GM19351 (cell line): Measurements from ENCODE around the gene SLC25A19.
"Not testable (repeated sequence)": the region's sequence is repeated elsewhere in the genome, so short reads cannot be mapped to it uniquely, and the experiment has no call there.

Experiments used
- ATAC-seq: cut with Tn5 transposase; IDR thresholded peaks from one replicate; pipeline ENCODE4 v1.9.1; 2021; ENCODE audit warnings: mild to moderate bottlenecking, moderate library complexity; ENCODE audit not compliant: unreplicated experiment

The SLC25A19 gene

GRCh38 chr17:75267411-75268232 lies 21.6 kb downstream of the SLC25A19 start:
- no peak for ATAC-seq

DNA sequence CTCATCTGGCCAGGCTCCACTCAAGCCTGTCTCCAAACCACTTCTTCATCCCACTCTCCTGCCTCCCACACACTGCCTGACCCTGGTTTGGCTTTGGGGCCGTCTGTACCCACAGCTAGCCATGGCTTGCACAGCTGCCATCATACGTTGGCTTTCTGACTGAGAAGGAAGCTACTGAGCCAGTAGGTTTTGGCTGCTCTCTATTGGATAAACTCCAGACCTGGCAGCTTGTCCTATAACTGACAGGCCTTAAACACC lies 22.2 kb downstream of the SLC25A19 start:
- no peak for ATAC-seq

DNA sequence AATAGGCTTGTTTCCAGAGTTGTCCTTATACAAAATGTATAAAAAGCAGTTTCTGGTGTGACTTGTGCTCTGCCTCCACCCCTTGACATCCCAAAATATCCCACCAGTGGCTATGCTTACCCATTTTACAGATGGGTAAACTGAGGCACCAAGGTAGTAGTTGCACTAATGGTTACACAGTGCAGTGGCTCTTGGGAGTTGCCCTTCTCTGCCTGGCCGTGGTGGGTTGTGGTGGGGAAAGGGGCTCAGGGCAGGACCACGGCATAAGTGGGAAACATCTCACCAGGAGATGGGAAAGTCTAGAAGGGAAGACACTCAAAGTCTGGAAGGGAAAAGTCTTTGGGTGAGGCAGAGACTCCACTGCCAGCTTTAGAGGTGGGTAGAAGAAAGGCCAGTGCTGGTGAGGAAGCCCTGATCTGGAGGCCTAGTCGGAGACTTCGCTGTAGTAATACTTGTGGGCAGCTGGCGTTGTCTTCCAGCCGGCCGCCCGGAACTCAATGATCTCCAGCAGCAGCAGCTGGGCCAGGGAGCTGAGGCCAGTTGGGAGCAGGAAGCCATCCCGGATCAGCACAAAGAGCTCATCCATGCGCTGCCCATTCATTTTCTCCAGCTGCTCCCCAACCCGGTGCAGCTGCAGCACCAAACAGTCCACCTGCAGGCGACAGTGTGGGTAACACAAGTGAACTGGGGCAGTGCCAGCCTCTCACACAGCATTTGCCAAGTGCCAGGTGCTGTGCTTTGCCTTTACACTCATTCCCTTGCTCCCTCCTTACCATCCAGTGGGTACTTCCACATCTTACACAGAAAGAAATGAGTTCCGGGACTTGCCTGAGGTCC lies 22.7 kb downstream of the SLC25A19 start:
- ATAC-seq, result no peak

- no peak for ATAC-seq
Observed at GRCh38 chr17:75265614-75266315, 23.5 kb downstream of the SLC25A19 start.

DNA sequence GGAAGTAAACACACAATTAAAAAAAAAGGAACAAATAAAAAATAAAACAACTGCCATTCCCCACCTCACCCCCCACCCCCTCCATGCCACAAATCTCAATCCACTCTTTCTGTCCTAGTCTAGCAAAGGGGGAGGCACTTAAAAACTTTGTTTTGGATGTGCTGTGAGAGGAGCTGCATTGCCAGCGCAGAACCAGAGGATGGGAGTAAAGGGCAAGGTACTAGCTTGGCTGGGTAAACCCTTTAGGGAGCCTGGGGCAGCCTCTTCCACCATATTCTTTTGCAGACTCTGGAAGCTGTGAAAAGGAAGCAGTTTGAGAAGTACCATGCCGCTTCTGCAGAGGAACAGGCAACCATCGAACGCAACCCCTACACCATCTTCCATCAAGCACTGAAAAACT lies 26.2 kb downstream of the SLC25A19 start:
- no peak for ATAC-seq

DNA sequence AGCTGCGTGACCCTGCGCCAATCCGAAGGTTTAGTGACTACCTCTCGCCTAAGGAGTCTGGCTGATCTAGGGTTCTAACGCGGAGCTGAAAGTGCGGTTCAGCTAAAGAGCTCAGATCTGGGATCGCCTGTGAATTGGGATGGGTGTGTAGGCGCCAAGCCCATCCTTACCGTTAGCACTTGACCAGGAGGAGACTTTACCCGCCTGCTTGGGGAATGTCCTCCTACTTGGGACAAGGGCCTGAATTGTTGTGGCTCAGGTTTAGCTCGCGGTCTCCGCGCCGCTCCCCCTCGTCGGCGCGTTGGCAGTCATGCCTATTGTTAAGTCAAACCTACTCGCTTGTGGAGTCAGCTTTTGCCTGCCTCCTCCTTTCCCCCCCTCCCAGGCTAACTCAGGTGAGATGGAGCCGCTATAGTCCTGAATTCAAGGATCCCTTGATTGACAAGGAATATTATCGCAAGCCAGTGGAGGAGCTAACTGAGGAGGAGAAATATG lies 27.1 kb downstream of the SLC25A19 start:
- no peak for ATAC-seq

- ATAC-seq, result peak; percentile 92
Observed at GRCh38 chr17:75261336-75262111, 27.7 kb downstream of the SLC25A19 start, which contains the start of the genes GGA3 and MRPS7. Gene GGA3, minus strand, starts transcription at chr17:75261606. Its CDS starts 19 bp downstream, at chr17:75261587. Gene MRPS7, plus strand, starts transcription at chr17:75261879. Its CDS starts 22 bp downstream, at chr17:75261901.

DNA sequence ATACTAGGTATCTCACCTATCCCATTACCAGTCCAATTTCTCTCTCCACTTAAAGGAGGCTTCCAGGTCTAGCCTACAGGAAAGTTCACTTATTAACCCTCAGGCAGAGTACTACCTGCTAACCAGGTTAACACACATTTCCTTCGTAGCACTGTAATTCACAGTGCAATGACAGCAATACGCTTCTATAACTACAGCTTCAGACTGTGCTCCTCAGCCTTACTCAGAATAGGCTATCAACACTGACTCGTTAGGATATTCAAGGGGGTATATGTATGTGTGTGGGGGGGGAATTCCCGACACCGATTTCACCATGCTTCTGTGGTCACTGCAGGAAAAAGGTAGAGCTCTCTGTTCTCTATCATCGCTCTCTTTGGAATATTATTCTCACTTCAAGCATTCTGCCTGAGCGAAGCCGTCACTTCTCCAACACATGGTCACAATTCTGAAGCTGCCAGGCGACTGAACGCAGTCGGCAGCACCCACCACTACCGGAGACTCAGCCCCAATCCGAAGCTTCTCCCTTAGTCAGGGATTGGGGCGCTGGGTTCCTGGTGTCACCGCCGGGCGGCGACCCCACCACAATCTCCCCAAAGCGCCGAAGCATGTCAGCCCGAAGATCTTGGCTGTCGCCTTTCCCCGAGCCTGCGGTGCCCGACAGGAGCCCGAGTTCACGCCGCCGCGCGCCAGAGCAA lies 28.4 kb downstream of the SLC25A19 start:
- ATAC-seq, result peak; percentile 19

GRCh38 chr17:75257228-75257627 lies 32.0 kb downstream of the SLC25A19 start:
- ATAC-seq, result not testable (repeated sequence)

DNA sequence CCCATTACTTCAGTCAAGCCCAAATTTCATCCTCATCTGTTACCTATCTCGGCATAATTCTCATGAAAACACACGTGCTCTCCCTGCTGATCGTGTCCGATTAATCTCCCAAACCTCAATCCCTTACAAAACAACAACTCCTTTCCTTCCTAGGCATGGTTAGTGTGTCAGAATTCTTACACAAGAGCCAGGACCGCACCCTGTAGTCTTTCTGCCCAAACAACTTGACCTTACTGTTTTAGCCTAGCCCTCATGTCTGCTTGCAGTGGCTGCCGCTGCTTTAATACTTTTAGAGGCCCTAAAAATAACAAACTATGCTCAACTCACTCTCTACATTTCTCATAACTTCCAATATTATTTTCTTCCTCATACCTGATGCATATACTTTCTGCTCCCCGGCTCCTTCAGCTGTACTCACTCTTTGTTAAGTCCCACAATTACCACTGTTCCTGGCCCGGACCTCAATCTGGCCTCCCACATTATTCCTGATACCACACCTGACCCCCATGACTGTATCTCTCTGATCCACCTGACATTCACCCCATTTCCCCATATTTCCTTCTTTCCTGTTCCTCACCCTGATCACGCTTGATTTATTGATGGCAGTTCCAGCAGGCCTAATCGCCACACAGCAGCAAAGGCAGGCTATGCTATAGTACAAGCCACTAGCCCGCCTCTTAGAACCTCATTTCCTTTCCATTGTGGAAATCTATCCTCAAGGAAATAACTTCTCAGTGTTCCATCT lies 33.1 kb downstream of the SLC25A19 start:
- ATAC-seq, result not testable (repeated sequence)

DNA sequence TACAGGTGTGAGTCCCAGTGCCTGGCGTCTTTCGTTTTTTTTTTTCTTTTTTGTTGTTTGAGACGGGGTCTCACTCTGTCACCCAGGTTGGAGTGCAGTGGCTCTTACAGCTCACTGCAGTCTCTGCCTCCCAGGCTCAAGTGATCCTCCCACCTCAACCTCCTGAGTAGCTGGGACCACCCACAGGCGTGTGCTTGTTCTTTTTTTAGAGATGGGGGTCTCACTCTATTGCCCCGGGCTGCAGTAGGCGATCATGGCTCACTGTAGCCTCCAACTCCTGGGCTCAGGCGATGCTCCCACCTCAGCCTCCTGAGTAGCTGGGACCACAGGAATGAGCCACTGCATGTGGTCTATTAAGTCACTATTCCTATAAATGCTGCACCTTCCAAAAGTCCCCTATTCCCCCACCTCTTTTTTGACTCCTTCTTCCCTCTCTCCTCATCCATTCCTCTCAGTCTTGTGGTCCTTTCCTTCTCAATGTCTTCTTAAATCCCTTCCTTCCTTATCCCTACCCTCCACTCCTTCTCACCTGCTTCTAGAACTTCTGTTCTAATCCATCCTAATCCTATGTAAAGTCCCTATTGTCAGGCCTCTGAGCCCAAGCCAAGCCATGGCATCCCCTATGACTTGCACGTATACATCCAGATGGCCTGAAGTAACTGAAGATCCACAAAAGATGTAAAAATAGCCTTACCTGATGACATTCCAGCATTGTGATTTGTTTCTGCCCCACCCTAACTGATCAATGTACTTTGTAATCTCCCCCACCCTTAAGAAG lies 37.0 kb downstream of the SLC25A19 start:
- no peak for ATAC-seq

GRCh38 chr17:75250009-75250471 lies 39.2 kb downstream of the SLC25A19 start:
- ATAC-seq, result peak; percentile 91

GRCh38 chr17:75249564-75249963 lies 39.7 kb downstream of the SLC25A19 start:
- ATAC-seq, result no peak

- no peak for ATAC-seq
Observed at GRCh38 chr17:75246404-75246803, 42.8 kb downstream of the SLC25A19 start.

DNA sequence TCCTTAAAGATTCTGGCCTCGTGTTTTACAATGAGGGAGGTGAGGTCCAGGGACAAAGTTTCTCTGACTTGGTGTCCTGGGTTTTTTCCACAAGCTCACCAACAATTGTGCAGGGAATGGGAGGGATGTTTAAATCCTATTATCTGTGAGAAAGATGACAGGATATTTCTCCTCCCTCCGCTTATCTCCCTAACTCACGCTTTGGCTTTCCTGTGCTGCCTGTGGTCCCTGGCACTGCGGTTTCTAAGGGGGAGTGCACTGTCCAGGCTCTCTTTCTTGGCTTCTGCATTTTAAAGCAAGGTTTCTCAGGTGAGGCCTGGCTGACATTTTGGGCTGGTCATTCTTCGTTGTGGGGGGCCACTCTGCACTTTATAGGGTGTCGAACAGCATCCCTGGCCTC lies 44.2 kb downstream of the SLC25A19 start:
- no peak for ATAC-seq

DNA sequence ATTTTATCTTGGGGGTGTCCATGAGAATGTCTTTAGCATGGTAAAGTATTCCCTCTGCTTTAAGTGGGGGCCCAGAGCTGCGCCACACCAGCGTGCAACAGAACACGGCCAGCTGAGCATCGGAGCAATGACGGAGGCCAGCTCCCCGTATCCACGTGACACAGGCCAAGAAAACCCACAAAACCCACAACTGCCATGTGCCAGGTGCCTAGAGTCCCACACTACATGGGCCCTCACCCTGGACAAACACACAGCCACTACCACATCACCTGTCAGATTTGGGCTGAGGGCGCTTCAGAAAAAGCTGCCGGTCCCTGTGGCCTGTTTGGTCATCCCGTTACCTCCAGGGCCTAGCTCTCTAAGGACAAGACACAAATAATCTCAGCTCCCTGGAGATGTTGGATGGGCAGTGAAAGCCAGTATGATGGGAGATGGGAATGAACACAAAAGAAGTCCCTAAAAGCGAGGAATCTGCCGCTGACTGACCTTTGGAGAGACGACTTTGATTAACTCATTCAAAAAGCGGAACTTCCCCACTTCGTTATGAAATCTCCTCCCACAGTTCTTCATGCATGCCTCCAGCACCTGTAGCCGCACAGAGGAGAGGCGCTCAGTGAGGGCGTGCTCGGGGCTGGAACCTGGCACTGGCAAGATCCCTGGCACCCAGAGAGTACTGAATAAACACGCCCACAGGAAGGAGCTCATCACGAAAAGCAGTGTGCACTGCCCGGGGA lies 44.9 kb downstream of the SLC25A19 start:
- ATAC-seq, result no peak

DNA sequence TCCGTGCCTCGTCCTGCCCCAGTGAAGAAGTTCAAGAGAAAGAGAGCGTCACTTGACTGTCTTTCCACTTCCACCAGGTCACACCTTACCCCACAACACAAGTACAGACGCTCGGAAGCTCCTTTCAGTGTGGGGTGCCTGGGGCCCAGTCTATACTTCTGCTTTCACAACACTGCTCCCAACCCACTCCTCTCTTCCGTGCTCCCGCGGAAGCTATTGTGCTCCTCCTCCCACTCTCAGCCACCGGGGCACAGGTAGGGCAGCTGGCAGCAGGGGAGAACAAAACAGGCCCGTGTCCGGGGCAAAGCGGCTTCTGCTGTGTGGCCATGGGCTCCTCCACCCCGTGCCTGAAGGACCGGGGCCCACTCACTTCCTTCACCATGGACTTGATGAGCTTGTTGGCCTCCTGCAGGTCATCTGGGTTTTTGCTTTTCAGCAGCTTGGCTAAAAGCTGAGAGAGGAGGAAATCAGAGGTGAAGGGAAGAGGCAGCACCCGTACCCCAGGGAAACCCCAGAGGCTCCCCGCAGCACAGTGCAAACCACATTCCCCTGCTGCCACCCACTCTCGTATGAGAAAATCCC lies 46.7 kb downstream of the SLC25A19 start:
- no peak for ATAC-seq
